IMR-90 (cell line): ENCODE measurements around the gene IKZF3. TPM values are rescaled to one million over a fixed set of nuclear protein-coding genes. Genes with fewer than 3 reads are reported as not detected.

Experiments used
- ATAC-seq: fragments of 200-7000 bp; cut with Tn5 transposase; 2 replicates; pipeline ENCODE4 v1.9.1; 2020; ENCODE audit warnings: low read depth, mild to moderate bottlenecking, moderate library complexity
- BruUV-seq: library from RNA; stranded (reverse); fragments of 400-500 nt; replicated peaks from 2 replicates; lab custom pipeline; 2021; lab: Mats Ljungman, UMichigan
- CTCF ChIA-PET: fragments of 300-600 bp; formaldehyde crosslinking; extraction: SDS; loops from one replicate; lab custom pipeline; 2021; ENCODE audit warnings: antibody characterized with exemption; lab: Yijun Ruan, JAX
- POLR2A ChIA-PET: fragments of 300-600 bp; sonication (Branson Sonifier 250); formaldehyde crosslinking; loops from one replicate; lab custom pipeline; 2022; ENCODE audit warnings: antibody characterized with exemption; ENCODE audit not compliant: unreplicated experiment; lab: Charles Lee
- DNase-seq: peaks from one replicate; pipeline ENCODE4 v3.0.0; 2013
- H2AFZ ChIP-seq: replicated peaks from 2 replicates; pipeline ENCODE3; 2013; ENCODE audit warnings: low read length, mild to moderate bottlenecking; ENCODE audit not compliant: poor library complexity
- H2AK5ac ChIP-seq: 2 replicates; pipeline ENCODE4 v1.6.1; 2013; ENCODE audit warnings: low read depth, low read length, inconsistent platforms
- H2AK9ac ChIP-seq: replicated peaks from 2 replicates; pipeline ENCODE3; 2013; ENCODE audit warnings: mild to moderate bottlenecking, low read depth, low read length, moderate library complexity; ENCODE audit not compliant: poor library complexity
- H2BK120ac ChIP-seq: 2 replicates; pipeline ENCODE4 v1.6.1; 2013; ENCODE audit warnings: low read depth, low read length, inconsistent platforms
- H2BK15ac ChIP-seq: 3 replicates; pipeline ENCODE4 v1.6.1; 2013; ENCODE audit warnings: low read depth, low read length, inconsistent platforms
- H2BK20ac ChIP-seq: 2 replicates; pipeline ENCODE4 v1.6.1; 2013; ENCODE audit warnings: low read depth, mild to moderate bottlenecking, inconsistent platforms, low read length, moderate library complexity
- H2BK5ac ChIP-seq: 2 replicates; pipeline ENCODE4 v1.6.1; 2013; ENCODE audit warnings: mild to moderate bottlenecking, low read depth, low read length, inconsistent platforms; ENCODE audit not compliant: poor library complexity, severe bottlenecking
- H3K14ac ChIP-seq: replicated peaks from 2 replicates; pipeline ENCODE4 v1.6.1; 2013; ENCODE audit warnings: low read depth, low read length, inconsistent platforms
- H3K18ac ChIP-seq: 2 replicates; pipeline ENCODE4 v1.6.1; 2013; ENCODE audit warnings: low read depth, low read length, control low read depth
- H3K23ac ChIP-seq: 2 replicates; pipeline ENCODE4 v1.6.1; 2013; ENCODE audit warnings: low read depth, low read length, inconsistent platforms
- H3K27ac ChIP-seq: 2 replicates; pipeline ENCODE4 v1.5.1; 2013; ENCODE audit warnings: mild to moderate bottlenecking, control low read depth, low read length; ENCODE audit not compliant: insufficient read depth
- H3K27me3 ChIP-seq: 2 replicates; pipeline ENCODE4 v1.6.1; 2013; ENCODE audit warnings: low read length; ENCODE audit not compliant: control insufficient read depth, insufficient read depth
- H3K36me3 ChIP-seq: 2 replicates; pipeline ENCODE4 v1.6.1; 2013; ENCODE audit warnings: low read length, mixed read lengths; ENCODE audit not compliant: control insufficient read depth, insufficient read depth
- H3K4ac ChIP-seq: 2 replicates; pipeline ENCODE4 v1.6.1; 2013; ENCODE audit warnings: low read depth, low read length, inconsistent platforms
- H3K4me1 ChIP-seq: 2 replicates; pipeline ENCODE4 v1.6.1; 2013; ENCODE audit warnings: low read length, mixed read lengths; ENCODE audit not compliant: control insufficient read depth, insufficient read depth
- H3K4me2 ChIP-seq: 2 replicates; pipeline ENCODE4 v1.6.1; 2013; ENCODE audit warnings: low read depth, mild to moderate bottlenecking, control low read depth, low read length, moderate library complexity
- H3K4me3 ChIP-seq: 2 replicates; pipeline ENCODE4 v1.5.1; 2013; ENCODE audit warnings: low read depth, mild to moderate bottlenecking, control low read depth, low read length, moderate library complexity; ENCODE audit not compliant: insufficient read depth
- H3K56ac ChIP-seq: 2 replicates; pipeline ENCODE4 v1.6.1; 2013; ENCODE audit warnings: low read length, inconsistent platforms; ENCODE audit not compliant: insufficient read depth; ENCODE audit errors: extremely low read depth
- H3K79me1 ChIP-seq, 2 experiments: 2 replicates each; pipeline ENCODE4 v1.6.1; 2013; ENCODE audit warnings: low read length in 2 of 2, inconsistent platforms in 1 of 2, low read depth in 1 of 2
- H3K9ac ChIP-seq: 2 replicates; pipeline ENCODE4 v1.6.1; 2013; ENCODE audit warnings: low read depth, low read length, control low read depth
- H3K9me1 ChIP-seq: 2 replicates; pipeline ENCODE4 v1.6.1; 2013; ENCODE audit warnings: low read length, inconsistent platforms; ENCODE audit not compliant: insufficient read depth
- H3K9me3 ChIP-seq: 2 replicates; pipeline ENCODE4 v1.6.1; 2013; ENCODE audit warnings: low read length; ENCODE audit not compliant: control insufficient read depth, insufficient read depth
- H4K20me1 ChIP-seq: 2 replicates; pipeline ENCODE4 v1.6.1; 2013; ENCODE audit warnings: low read length, inconsistent platforms; ENCODE audit not compliant: insufficient read depth
- H4K5ac ChIP-seq: 2 replicates; pipeline ENCODE4 v1.6.1; 2013; ENCODE audit warnings: mild to moderate bottlenecking, low read depth, low read length, control low read depth
- H4K8ac ChIP-seq, 2 experiments: 2 replicates each; pipeline ENCODE4 v1.6.1; 2013; ENCODE audit warnings: low read depth in 2 of 2, low read length in 2 of 2, control low read depth in 1 of 2, inconsistent platforms in 1 of 2
- H4K91ac ChIP-seq: 2 replicates; pipeline ENCODE4 v1.6.1; 2013; ENCODE audit warnings: low read depth, low read length, inconsistent platforms; ENCODE audit not compliant: insufficient read depth
- BHLHE40 ChIP-seq: fragments of 150-350 bp; IDR thresholded peaks from 2 replicates; pipeline ENCODE4 v1.6.1; 2016; ENCODE audit warnings: mild to moderate bottlenecking, low read depth, low read length
- CEBPB ChIP-seq: IDR thresholded peaks from 2 replicates; pipeline ENCODE4 v1.6.1; 2012; ENCODE audit warnings: low read depth, low read length, improper control_type of control experiment
- CHD1 ChIP-seq: IDR thresholded peaks from 2 replicates; pipeline ENCODE4 v1.6.1; 2012; ENCODE audit warnings: low read depth, low read length, improper control_type of control experiment
- MAFK ChIP-seq: IDR thresholded peaks from 2 replicates; pipeline ENCODE4 v1.6.1; 2012; ENCODE audit warnings: low read depth, low read length, improper control_type of control experiment
- MAZ ChIP-seq: IDR thresholded peaks from 2 replicates; pipeline ENCODE4 v1.6.1; 2012; ENCODE audit warnings: low read depth, mild to moderate bottlenecking, low read length, improper control_type of control experiment, moderate library complexity, borderline replicate concordance
- MXI1 ChIP-seq: IDR thresholded peaks from 2 replicates; pipeline ENCODE4 v1.6.1; 2012; ENCODE audit warnings: low read depth, mild to moderate bottlenecking, low read length, moderate library complexity, borderline replicate concordance
- NFE2L2 ChIP-seq: fragments of 150-350 bp; IDR thresholded peaks from 2 replicates; pipeline ENCODE4 v1.6.1; 2016; ENCODE audit warnings: low read depth, mild to moderate bottlenecking, low read length
- RFX5 ChIP-seq: IDR thresholded peaks from 2 replicates; pipeline ENCODE4 v1.8.0; 2012; ENCODE audit warnings: low read depth, mild to moderate bottlenecking, low read length, moderate library complexity
- SMC3 ChIP-seq: fragments of 150-350 bp; IDR thresholded peaks from 2 replicates; pipeline ENCODE4 v1.6.1; 2016; ENCODE audit warnings: low read depth, mild to moderate bottlenecking, antibody characterized with exemption, low read length, moderate library complexity
- USF2 ChIP-seq: fragments of 150-350 bp; IDR thresholded peaks from 2 replicates; pipeline ENCODE4 v1.6.1; 2017; ENCODE audit warnings: mild to moderate bottlenecking, antibody characterized with exemption, low read length, low read depth
- WGBS, 2 experiments: methylation state at CpG; one replicate each; pipeline versions ENCODE4 v1.1.5 to v1.1.7; 2013; ENCODE audit warnings: missing lambda C conversion rate in 2 of 2; ENCODE audit not compliant: insufficient read length in 1 of 2; ENCODE audit errors: extremely low coverage in 2 of 2; 5-methylcytosine and 5-hydroxymethylcytosine counted together
- dilution Hi-C: fragments of 300-500 bp; cut with HindIII; formaldehyde crosslinking; loops from one replicate; pipeline ENCODE4 v1.14.3; 2018; ENCODE audit warnings: low sequenced_read_pairs; ENCODE audit not compliant: unreplicated experiment
- in situ Hi-C: fragments of 300-500 bp; cut with MboI; formaldehyde crosslinking; loops from 3 replicates; pipeline ENCODE4 v1.14.3; 2019; ENCODE audit warnings: low sequenced_read_pairs, inconsistent platforms, mixed read lengths
- intact Hi-C: fragments of 100-400 bp; cut with micrococcal nuclease; formaldehyde crosslinking; loops from 2 replicates; pipeline ENCODE4 v1.10.0; 2022
- polyA plus RNA-seq, 3 experiments: library from polyadenylated mRNA; depleted of rRNA; stranded (reverse); fragments of >200 nt; gene quantifications; 2 replicates each; pipeline ENCODE4 v1.2.3, GENCODE V29; 2012; ENCODE audit warnings: low replicate concordance in 1 of 3
- total RNA-seq: library from RNA; depleted of rRNA; stranded (reverse); fragments of >200 nt; gene quantifications from 2 replicates; pipeline ENCODE4 v1.2.3, GENCODE V29; 2012

IKZF3 gene
- total and polyA plus RNA-seq, 2 of the 4 experiments (the other 2 are of a cell fraction) = not detected

- no peak overlapping the region for H3K23ac ChIP-seq
- H3K27ac ChIP-seq = no peak overlapping the region
- no peak overlapping the region for H3K56ac ChIP-seq
- in situ Hi-C loops (no loop called here), intact Hi-C loops (no loop called here), dilution Hi-C loops (no loop called here)
- no peaks in the 10 kb centered on the region for H3K36me3 ChIP-seq
- BruUV-seq = no TSS peak
- ChIA-PET CTCF (no interaction called here), POLR2A (no interaction called here)
- no peak overlapping the region for H2AFZ ChIP-seq
- H3K4me2 ChIP-seq = no peak overlapping the region
- H4K8ac ChIP-seq = no peak overlapping the region
- WGBS, 2 experiments = 36% methylated on average over 4 of the region's 6 CpGs; no CpG with 5 or more reads in 1 of the 2 experiments
- no peak for ATAC-seq
- TF ChIP-seq BHLHE40 (no peak), CHD1 (no peak), USF2 (no peak), RFX5 (no peak), MXI1 (no peak), NFE2L2 (no peak), MAFK (no peak), SMC3 (no peak), MAZ (no peak), CEBPB (no peak)
- H2AK5ac ChIP-seq = no peak overlapping the region
- H3K4ac ChIP-seq = no peak overlapping the region
- H3K4me1 ChIP-seq = no peaks in the 10 kb centered on the region
- no peak overlapping the region for H3K18ac ChIP-seq
- no peaks in the 10 kb centered on the region for H3K79me1 ChIP-seq
- H2BK5ac ChIP-seq = no peak overlapping the region
- H3K14ac ChIP-seq = no peak overlapping the region
- no peak overlapping the region for H2BK15ac ChIP-seq
- H3K9me1 ChIP-seq = no peaks in the 10 kb centered on the region
- peaks cover 6% of the 10 kb centered on the region for H3K9me3 ChIP-seq
- H3K4me3 ChIP-seq = no peak overlapping the region
- no peak overlapping the region for H4K91ac ChIP-seq
- DNase-seq = no peak
- no peak overlapping the region for H2AK9ac ChIP-seq
- H3K27me3 ChIP-seq = peaks cover 6% of the 10 kb centered on the region
- H2BK20ac ChIP-seq = no peak overlapping the region
- H2BK120ac ChIP-seq = no peak overlapping the region
- no peak overlapping the region for H3K9ac ChIP-seq
- no peaks in the 10 kb centered on the region for H4K20me1 ChIP-seq
- no peak overlapping the region for H4K5ac ChIP-seq
Measured at GRCh38 chr17:39836117-39836516, 28.0 kb downstream of the IKZF3 start.
